ENCODE results near the gene CUZD1. TPM values are rescaled to one million over a fixed set of nuclear protein-coding genes. Genes with fewer than 3 reads are reported as not detected.

The CUZD1 gene
- total and polyA plus RNA-seq, 2 donors (not counting 1 experiment from before 2014, with no cell fraction given): 0.50 to 0.53 TPM

DNA sequence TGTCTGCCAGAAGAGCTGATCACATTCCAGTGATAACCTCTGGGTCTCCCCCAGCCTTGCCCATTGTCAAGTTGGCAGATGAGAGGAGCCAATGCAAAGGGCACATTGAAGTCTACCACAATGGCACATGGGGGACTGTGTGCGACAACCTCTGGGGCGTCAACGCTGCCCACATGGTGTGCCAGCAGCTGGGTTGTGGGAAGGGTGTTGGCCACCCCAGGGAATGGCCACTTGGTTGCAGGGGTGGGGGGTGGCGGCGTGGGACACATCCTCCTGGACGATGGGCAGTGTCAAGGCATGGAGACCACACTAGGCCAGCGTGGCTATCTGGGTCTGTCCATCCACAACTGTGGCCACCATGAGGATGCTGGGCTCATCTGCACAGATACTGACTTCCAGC, 43.4 kb downstream of the CUZD1 start:
- Histone ChIP-seq H3K4me1 (ENCODE audit: control insufficient read depth, extremely low read depth, insufficient read depth, low read length) (no peaks in the 10 kb centered on the region), H3K79me2 (ENCODE audit: control insufficient read depth, insufficient read depth, low read length) (no peaks in the 10 kb centered on the region), H3K4me3 (replicated peaks in 1 of 4; ENCODE audit: control extremely low read depth in 1 of 4, insufficient read depth in 1 of 4, low read depth in 3 of 4, low read length in 4 of 4) (no peak overlapping the region), H3K4me2 (ENCODE audit: extremely low read depth, insufficient read depth, low read length) (no peak overlapping the region), H3K9ac (ENCODE audit: insufficient read depth, low read length) (no peak overlapping the region), H3K36me3 (ENCODE audit: control insufficient read depth, insufficient read depth, low read length) (no peaks in the 10 kb centered on the region), H3K27ac (ENCODE audit: insufficient read depth, low read length) (no peak overlapping the region), H4K20me1 (ENCODE audit: control insufficient read depth, extremely low read depth, insufficient read depth, low read length) (no peaks in the 10 kb centered on the region), H3K9me3 (ENCODE audit: control insufficient read depth, insufficient read depth, low read depth, low read length) (no peaks in the 10 kb centered on the region), H2AFZ (ENCODE audit: low read length) (no peak overlapping the region), H3K27me3 (ENCODE audit: control insufficient read depth, insufficient read depth, low read length) (no peaks in the 10 kb centered on the region)
- DNase-seq (ENCODE audit: low read depth in 2 of 2): no peak
- TF ChIP-seq EZH2 (IDR thresholded peaks at IDR 0.05; ENCODE audit: low read length, missing control alignments): no peak
- TF ChIP-seq, protein P1, sequence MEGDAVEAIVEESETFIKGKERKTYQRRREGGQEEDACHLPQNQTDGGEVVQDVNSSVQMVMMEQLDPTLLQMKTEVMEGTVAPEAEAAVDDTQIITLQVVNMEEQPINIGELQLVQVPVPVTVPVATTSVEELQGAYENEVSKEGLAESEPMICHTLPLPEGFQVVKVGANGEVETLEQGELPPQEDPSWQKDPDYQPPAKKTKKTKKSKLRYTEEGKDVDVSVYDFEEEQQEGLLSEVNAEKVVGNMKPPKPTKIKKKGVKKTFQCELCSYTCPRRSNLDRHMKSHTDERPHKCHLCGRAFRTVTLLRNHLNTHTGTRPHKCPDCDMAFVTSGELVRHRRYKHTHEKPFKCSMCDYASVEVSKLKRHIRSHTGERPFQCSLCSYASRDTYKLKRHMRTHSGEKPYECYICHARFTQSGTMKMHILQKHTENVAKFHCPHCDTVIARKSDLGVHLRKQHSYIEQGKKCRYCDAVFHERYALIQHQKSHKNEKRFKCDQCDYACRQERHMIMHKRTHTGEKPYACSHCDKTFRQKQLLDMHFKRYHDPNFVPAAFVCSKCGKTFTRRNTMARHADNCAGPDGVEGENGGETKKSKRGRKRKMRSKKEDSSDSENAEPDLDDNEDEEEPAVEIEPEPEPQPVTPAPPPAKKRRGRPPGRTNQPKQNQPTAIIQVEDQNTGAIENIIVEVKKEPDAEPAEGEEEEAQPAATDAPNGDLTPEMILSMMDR (conservative IDR thresholded peaks at IDR 0.05 in 1 of 2, IDR thresholded peaks at IDR 0.05 in 1 of 2; ENCODE audit: low read depth in 1 of 2, low read length in 2 of 2): no peak

GRCh38 chr10:122798704-122799231, 46.9 kb downstream of the CUZD1 start:
- Histone ChIP-seq H2AFZ (ENCODE audit: low read length) (no peak overlapping the region), H3K4me1 (ENCODE audit: control insufficient read depth, extremely low read depth, insufficient read depth, low read length) (no peaks in the 10 kb centered on the region), H3K27me3 (ENCODE audit: control insufficient read depth, insufficient read depth, low read length) (no peaks in the 10 kb centered on the region), H3K9ac (ENCODE audit: insufficient read depth, low read length) (no peak overlapping the region), H3K27ac (ENCODE audit: insufficient read depth, low read length) (no peak overlapping the region), H3K79me2 (ENCODE audit: control insufficient read depth, insufficient read depth, low read length) (no peaks in the 10 kb centered on the region), H3K36me3 (ENCODE audit: control insufficient read depth, insufficient read depth, low read length) (no peaks in the 10 kb centered on the region), H3K4me2 (ENCODE audit: extremely low read depth, insufficient read depth, low read length) (no peak overlapping the region), H3K4me3 (replicated peaks in 1 of 4; ENCODE audit: control extremely low read depth in 1 of 4, insufficient read depth in 1 of 4, low read depth in 3 of 4, low read length in 4 of 4) (no peak overlapping the region), H3K9me3 (ENCODE audit: control insufficient read depth, insufficient read depth, low read depth, low read length) (no peaks in the 10 kb centered on the region), H4K20me1 (ENCODE audit: control insufficient read depth, extremely low read depth, insufficient read depth, low read length) (no peaks in the 10 kb centered on the region)
- TF ChIP-seq EZH2 (IDR thresholded peaks at IDR 0.05; ENCODE audit: low read length, missing control alignments): no peak
- TF ChIP-seq, protein P1 (conservative IDR thresholded peaks at IDR 0.05 in 1 of 2, IDR thresholded peaks at IDR 0.05 in 1 of 2; ENCODE audit: low read depth in 1 of 2, low read length in 2 of 2): no peak
- no peak for DNase-seq (ENCODE audit: low read depth in 2 of 2)

GRCh38 chr10:122796796-122797195, 48.9 kb downstream of the CUZD1 start:
- Histone ChIP-seq H3K4me1 (ENCODE audit: control insufficient read depth, extremely low read depth, insufficient read depth, low read length) (no peaks in the 10 kb centered on the region), H3K36me3 (ENCODE audit: control insufficient read depth, insufficient read depth, low read length) (no peaks in the 10 kb centered on the region), H3K27me3 (ENCODE audit: control insufficient read depth, insufficient read depth, low read length) (no peaks in the 10 kb centered on the region), H3K9me3 (ENCODE audit: control insufficient read depth, insufficient read depth, low read depth, low read length) (no peaks in the 10 kb centered on the region), H3K9ac (ENCODE audit: insufficient read depth, low read length) (no peak overlapping the region), H2AFZ (ENCODE audit: low read length) (no peak overlapping the region), H4K20me1 (ENCODE audit: control insufficient read depth, extremely low read depth, insufficient read depth, low read length) (no peaks in the 10 kb centered on the region), H3K4me3 (replicated peaks in 1 of 4; ENCODE audit: control extremely low read depth in 1 of 4, insufficient read depth in 1 of 4, low read depth in 3 of 4, low read length in 4 of 4) (no peak overlapping the region), H3K27ac (ENCODE audit: insufficient read depth, low read length) (no peak overlapping the region), H3K4me2 (ENCODE audit: extremely low read depth, insufficient read depth, low read length) (no peak overlapping the region), H3K79me2 (ENCODE audit: control insufficient read depth, insufficient read depth, low read length) (no peaks in the 10 kb centered on the region)
- TF ChIP-seq, protein P1 (conservative IDR thresholded peaks at IDR 0.05 in 1 of 2, IDR thresholded peaks at IDR 0.05 in 1 of 2; ENCODE audit: low read depth in 1 of 2, low read length in 2 of 2): no peak
- no peak for TF ChIP-seq EZH2 (IDR thresholded peaks at IDR 0.05; ENCODE audit: low read length, missing control alignments)
- DNase-seq (ENCODE audit: low read depth in 2 of 2): no peak

Data from fibroblast of lung (primary cell).